ENCODE measurements around the gene SLK.

Gene SLK

GRCh38 chr10:104072786-104073185 lies 105.8 kb downstream of the SLK start:
- no peak overlapping the region for H3K4me3 ChIP-seq (ENCODE audit: extremely low read depth, insufficient read depth, low read length, poor library complexity, severe bottlenecking)
- WGBS, 2 experiments (ENCODE audit: insufficient coverage in 2 of 2): 84 to 87% methylated on average over 4 to 5 of the region's 5 CpGs
- no peak overlapping the region for H3K27ac ChIP-seq (ENCODE audit: low read depth, low read length, severe bottlenecking)
- no peaks in the 10 kb centered on the region for H3K36me3 ChIP-seq (ENCODE audit: control insufficient read depth, insufficient read depth, low read length)
- H3K9me3 ChIP-seq (ENCODE audit: control insufficient read depth, low read length): no peaks in the 10 kb centered on the region
- peaks cover 10% of the 10 kb centered on the region for H3K4me1 ChIP-seq (ENCODE audit: control insufficient read depth, insufficient read depth, low read length, poor library complexity, severe bottlenecking)

GRCh38 chr10:104074505-104074904 lies 107.6 kb downstream of the SLK start:
- H3K4me1 ChIP-seq (ENCODE audit: control insufficient read depth, insufficient read depth, low read length, poor library complexity, severe bottlenecking): peaks cover 10% of the 10 kb centered on the region

GRCh38 chr10:104076743-104077160 lies 109.8 kb downstream of the SLK start:
- Histone ChIP-seq H3K36me3 (ENCODE audit: control insufficient read depth, insufficient read depth, low read length) (no peaks in the 10 kb centered on the region), H3K9me3 (ENCODE audit: control insufficient read depth, low read length) (no peaks in the 10 kb centered on the region), H3K27ac (ENCODE audit: low read depth, low read length, severe bottlenecking) (peak overlapping the region; percentile 6), H3K4me3 (ENCODE audit: extremely low read depth, insufficient read depth, low read length, poor library complexity, severe bottlenecking) (no peak overlapping the region), H3K4me1 (ENCODE audit: control insufficient read depth, insufficient read depth, low read length, poor library complexity, severe bottlenecking) (peaks cover 10% of the 10 kb centered on the region)
- WGBS, 2 experiments (ENCODE audit: insufficient coverage in 2 of 2): 40% methylated on average over 1 of the region's 3 CpGs; no CpG with 5 or more reads in 1 of the 2 experiments

More at GRCh38 chr10:104074505-104074904, 107.6 kb downstream of the SLK start:
- H3K27ac ChIP-seq (ENCODE audit: low read depth, low read length, severe bottlenecking): no peak overlapping the region
- whole genome bisulfite sequencing, 2 experiments (ENCODE audit: insufficient coverage in 2 of 2): 77 to 89% methylated on average over 5 of the region's 6 CpGs
- no peaks in the 10 kb centered on the region for H3K36me3 ChIP-seq (ENCODE audit: control insufficient read depth, insufficient read depth, low read length)
- no peak overlapping the region for H3K4me3 ChIP-seq (ENCODE audit: extremely low read depth, insufficient read depth, low read length, poor library complexity, severe bottlenecking)
- no peaks in the 10 kb centered on the region for H3K9me3 ChIP-seq (ENCODE audit: control insufficient read depth, low read length)

- Histone ChIP-seq H3K4me1 (ENCODE audit: control insufficient read depth, insufficient read depth, low read length, poor library complexity, severe bottlenecking) (peaks cover 10% of the 10 kb centered on the region), H3K27ac (ENCODE audit: low read depth, low read length, severe bottlenecking) (no peak overlapping the region), H3K36me3 (ENCODE audit: control insufficient read depth, insufficient read depth, low read length) (no peaks in the 10 kb centered on the region), H3K4me3 (ENCODE audit: extremely low read depth, insufficient read depth, low read length, poor library complexity, severe bottlenecking) (no peak overlapping the region), H3K9me3 (ENCODE audit: control insufficient read depth, low read length) (no peaks in the 10 kb centered on the region)
- 15% methylated on average over 3 of the region's 3 CpGs; no CpG with 5 or more reads in 1 of the 2 experiments for WGBS, 2 experiments (ENCODE audit: insufficient coverage in 2 of 2)
These were observed 110.3 kb downstream of the SLK start for GRCh38 chr10:104077247-104077646.

GRCh38 chr10:104077663-104078151 lies 110.8 kb downstream of the SLK start:
- Histone ChIP-seq H3K4me1 (ENCODE audit: control insufficient read depth, insufficient read depth, low read length, poor library complexity, severe bottlenecking) (peaks cover 10% of the 10 kb centered on the region), H3K27ac (ENCODE audit: low read depth, low read length, severe bottlenecking) (no peak overlapping the region), H3K9me3 (ENCODE audit: control insufficient read depth, low read length) (no peaks in the 10 kb centered on the region), H3K36me3 (ENCODE audit: control insufficient read depth, insufficient read depth, low read length) (no peaks in the 10 kb centered on the region), H3K4me3 (ENCODE audit: extremely low read depth, insufficient read depth, low read length, poor library complexity, severe bottlenecking) (no peak overlapping the region)
- 84 to 100% methylated on average over 2 to 3 of the region's 5 CpGs for WGBS, 2 experiments (ENCODE audit: insufficient coverage in 2 of 2)

Data from mesodermal cell (in vitro differentiated cells).